Keratinocyte (primary cell): ENCODE results near the gene ORM1. TPM values are rescaled to one million over a fixed set of nuclear protein-coding genes. Genes with fewer than 3 reads are reported as not detected.

Experiments
- DNase-seq: peaks from one replicate; pipeline ENCODE4 v3.0.0-alpha.2; 2011; ENCODE audit warnings: low read depth, missing footprints, low spot score
- FAIRE-seq: peaks from 2 replicates; lab custom pipeline; 2011; peaks lifted over from hg19 to GRCh38; lab: Jason Lieb, UNC
- H2AFZ ChIP-seq: 2 replicates; pipeline ENCODE4 v1.6.0; 2012; ENCODE audit warnings: low read length, control low read depth, inconsistent platforms; ENCODE audit not compliant: control insufficient read depth
- H3K27ac ChIP-seq: 2 replicates; pipeline ENCODE4 v1.5.1; 2011; ENCODE audit warnings: low read length; ENCODE audit not compliant: control insufficient read depth, insufficient read depth
- H3K27me3 ChIP-seq: 3 replicates; pipeline ENCODE4 v1.6.0; 2011; ENCODE audit warnings: low read length; ENCODE audit not compliant: control insufficient read depth, insufficient read depth; ENCODE audit errors: extremely low read depth
- H3K36me3 ChIP-seq, 2 experiments: 2 replicates in 1 of 2; 3 replicates in 1 of 2; pipeline ENCODE4 v1.5.1; 2011; ENCODE audit warnings: low read length in 2 of 2, mild to moderate bottlenecking in 1 of 2; ENCODE audit not compliant: control insufficient read depth in 2 of 2, insufficient read depth in 2 of 2; ENCODE audit errors: extremely low read depth in 1 of 2
- H3K4me1 ChIP-seq: 3 replicates; pipeline ENCODE4 v1.5.1; 2011; ENCODE audit warnings: low read length; ENCODE audit not compliant: control insufficient read depth, insufficient read depth; ENCODE audit errors: extremely low read depth
- H3K4me2 ChIP-seq: 3 replicates; pipeline ENCODE4 v1.6.0; 2011; ENCODE audit warnings: low read depth, low read length; ENCODE audit not compliant: control insufficient read depth, insufficient read depth; ENCODE audit errors: extremely low read depth
- H3K4me3 ChIP-seq, 3 experiments: fragments of 200-600 bp in 1 of 3; sonication (generic) in 1 of 3; 2 replicates in 2 of 3; 3 replicates in 1 of 3; pipeline ENCODE4 v1.5.1; 2011 to 2016; ENCODE audit warnings: low read length in 3 of 3, mild to moderate bottlenecking in 3 of 3, control low read depth in 2 of 3, inconsistent platforms in 1 of 3, low read depth in 1 of 3, mixed read lengths in 1 of 3, mixed run types in 1 of 3, moderate library complexity in 1 of 3; ENCODE audit not compliant: control insufficient read depth in 2 of 3, insufficient read depth in 2 of 3; ENCODE audit errors: extremely low read depth in 1 of 3
- H3K79me2 ChIP-seq: 2 replicates; pipeline ENCODE4 v1.6.0; 2012; ENCODE audit warnings: low read length; ENCODE audit not compliant: control insufficient read depth, insufficient read depth
- H3K9ac ChIP-seq: 3 replicates; pipeline ENCODE4 v1.6.0; 2011; ENCODE audit warnings: low read length; ENCODE audit not compliant: control insufficient read depth, insufficient read depth; ENCODE audit errors: extremely low read depth
- H3K9me1 ChIP-seq: 3 replicates; pipeline ENCODE4 v1.6.0; 2011; ENCODE audit warnings: low read length; ENCODE audit not compliant: control insufficient read depth, insufficient read depth; ENCODE audit errors: extremely low read depth
- H3K9me3 ChIP-seq: 2 replicates; pipeline ENCODE4 v1.5.1; 2012; ENCODE audit warnings: low read depth, low read length; ENCODE audit not compliant: control insufficient read depth
- H4K20me1 ChIP-seq: 3 replicates; pipeline ENCODE4 v1.6.0; 2011; ENCODE audit warnings: low read length; ENCODE audit not compliant: control insufficient read depth, insufficient read depth; ENCODE audit errors: extremely low read depth
- CTCF ChIP-seq, 3 experiments: IDR thresholded peaks in 1 of 3; conservative IDR thresholded peaks in 1 of 3; optimal IDR thresholded peaks in 1 of 3; 2 replicates in 2 of 3; 3 replicates in 1 of 3; pipeline versions ENCODE3 to v1.5.1; 2011; ENCODE audit warnings: low read length in 3 of 3, mild to moderate bottlenecking in 3 of 3, moderate library complexity in 2 of 3, control low read depth in 1 of 3, inconsistent platforms in 1 of 3; ENCODE audit not compliant: insufficient read depth in 2 of 3; ENCODE audit errors: extremely low read depth in 1 of 3
- EZH2 ChIP-seq: IDR thresholded peaks from one replicate; pipeline ENCODE4 v1.6.1; 2012; ENCODE audit warnings: inconsistent platforms, mild to moderate bottlenecking, low read length, moderate library complexity
- dilution Hi-C: fragments of 300-500 bp; cut with MboI; formaldehyde crosslinking; loops from one replicate; pipeline ENCODE4 v1.7.0; 2020; ENCODE audit warnings: low sequenced_read_pairs; ENCODE audit not compliant: extremely low pct_ligation_motif_present
- polyA plus RNA-seq, 5 experiments: library from polyadenylated mRNA; depleted of rRNA in 3 of 5; stranded (reverse) in 3 of 5; stranded (forward) in 1 of 5; unstranded in 1 of 5; fragments of >200 nt; gene quantifications; 1 replicate in 1 of 5; 2 replicates in 3 of 5; 3 replicates in 1 of 5; pipeline versions ENCODE4 v1.2.1 to v1.2.3, GENCODE V29; 2011 to 2012; ENCODE audit warnings: missing spikeins in 2 of 5, low read depth in 1 of 5, low replicate concordance in 1 of 5

The ORM1 gene
- polyA plus RNA-seq, 1 donor (not counting 4 experiments of a cell fraction or from before 2014, with no cell fraction given): not detected

GRCh38 chr9:114282104-114282485 lies 40.8 kb upstream of the ORM1 start:
- no peak for DNase-seq
- H2AFZ ChIP-seq: no peak overlapping the region
- dilution Hi-C loops: no loop called here
- peaks cover 2% of the 10 kb centered on the region for H3K79me2 ChIP-seq
- no peak overlapping the region for H3K4me3 ChIP-seq
- no peak for FAIRE-seq
- no peaks in the 10 kb centered on the region for H4K20me1 ChIP-seq
- peak overlapping the region; percentile 82 for H3K27ac ChIP-seq
- peaks cover 3 to 8% of the 10 kb centered on the region in 2 experiments for H3K36me3 ChIP-seq
- H3K4me1 ChIP-seq: peaks cover 45% of the 10 kb centered on the region
- TF ChIP-seq EZH2 (no peak), CTCF (optimal IDR thresholded peaks at IDR 0.05 in 1 of 3, IDR thresholded peaks at IDR 0.05 in 1 of 3, conservative IDR thresholded peaks at IDR 0.05 in 1 of 3; ENCODE audit: extremely low read depth in 1 of 3, insufficient read depth in 2 of 3, low read length in 3 of 3) (no peak)
- peak overlapping the region; percentile 49 for H3K4me2 ChIP-seq
- no peaks in the 10 kb centered on the region for H3K9me3 ChIP-seq
- no peaks in the 10 kb centered on the region for H3K27me3 ChIP-seq
- H3K9me1 ChIP-seq: no peaks in the 10 kb centered on the region
- H3K9ac ChIP-seq: peak overlapping the region; percentile 59

- Histone ChIP-seq H3K79me2 (peaks cover 2% of the 10 kb centered on the region), H3K27ac (peak overlapping the region; percentile 82), H3K4me2 (peak overlapping the region; percentile 49), H3K4me1 (peaks cover 45% of the 10 kb centered on the region), H4K20me1 (no peaks in the 10 kb centered on the region), H3K36me3 (peaks cover 3 to 8% of the 10 kb centered on the region in 2 experiments), H3K4me3 (no peak overlapping the region), H3K9me3 (no peaks in the 10 kb centered on the region), H3K9ac (peak overlapping the region; percentile 59), H3K9me1 (no peaks in the 10 kb centered on the region), H2AFZ (no peak overlapping the region), H3K27me3 (no peaks in the 10 kb centered on the region)
- DNase-seq: no peak
- no peak for TF ChIP-seq CTCF (optimal IDR thresholded peaks at IDR 0.05 in 1 of 3, IDR thresholded peaks at IDR 0.05 in 1 of 3, conservative IDR thresholded peaks at IDR 0.05 in 1 of 3; ENCODE audit: extremely low read depth in 1 of 3, insufficient read depth in 2 of 3, low read length in 3 of 3)
- TF ChIP-seq EZH2: no peak
- dilution Hi-C loops: no loop called here
- FAIRE-seq: peak; percentile 68
These were observed 40.4 kb upstream of the ORM1 start for GRCh38 chr9:114282507-114282906.
